ENCODE measurements around the gene MYOZ2.
"Not testable (repeated sequence)": the region's sequence is repeated elsewhere in the genome, so short reads cannot be mapped to it uniquely, and the experiment has no call there.

Gene MYOZ2

DNA sequence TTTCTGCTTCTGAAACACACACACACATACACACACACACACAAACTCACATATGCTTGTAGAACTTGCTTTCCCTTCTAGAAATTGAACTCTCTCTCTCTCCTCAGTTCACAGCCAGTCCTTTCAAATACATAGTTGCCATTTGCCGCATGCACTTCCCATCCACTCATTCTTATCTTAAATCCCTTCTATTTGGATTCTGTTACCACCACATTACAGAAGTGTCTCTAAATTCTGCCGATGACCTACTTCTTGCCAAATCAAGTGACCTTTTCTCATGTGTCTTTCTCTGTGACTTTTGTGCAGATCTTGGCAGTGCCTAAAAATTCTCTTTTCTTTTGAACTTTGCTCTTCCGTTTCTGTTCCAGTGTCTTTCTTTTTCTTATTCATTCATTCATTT, 7.5 kb upstream of the MYOZ2 start:
- DNase-seq (ENCODE audit: low read depth): no peak

DNA sequence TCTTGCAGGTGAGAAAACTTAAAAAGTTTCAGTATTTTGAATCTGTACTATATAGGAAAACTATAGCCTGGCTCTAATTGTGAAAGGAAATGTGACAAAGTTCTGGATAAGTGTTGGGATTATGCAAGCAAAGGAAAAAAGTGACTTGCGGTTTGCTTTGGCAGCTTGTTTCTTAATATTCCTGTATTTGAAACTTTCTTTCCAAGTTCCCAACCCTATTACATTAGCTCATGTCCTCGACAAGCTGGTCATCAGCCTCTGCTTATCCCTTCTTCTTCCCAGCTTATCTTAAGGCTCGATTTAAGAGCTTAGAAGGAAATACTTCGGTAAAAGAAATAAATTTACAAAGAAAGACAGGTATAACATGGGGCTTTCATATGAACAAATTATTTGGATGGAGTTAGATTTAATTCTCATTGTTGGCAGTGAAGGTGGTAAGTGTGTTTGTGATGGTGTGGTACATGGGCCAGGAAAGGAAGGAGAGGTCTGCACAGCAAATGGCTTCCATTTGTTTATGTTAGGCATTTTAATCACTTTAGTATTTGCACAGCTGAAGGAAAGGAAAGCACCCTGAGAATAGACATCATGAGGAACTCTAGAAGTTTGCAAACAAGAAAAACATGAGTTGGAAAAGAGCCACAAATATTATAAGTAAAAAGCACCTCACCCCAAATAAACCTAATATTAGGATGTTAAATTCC, 5.1 kb upstream of the MYOZ2 start:
- no peak for DNase-seq (ENCODE audit: low read depth)

GRCh38 chr4:119131164-119131563, 4.5 kb upstream of the MYOZ2 start:
- DNase-seq (ENCODE audit: low read depth): no peak

- no peak for DNase-seq (ENCODE audit: low read depth)
Observed at GRCh38 chr4:119132306-119132705, 3.3 kb upstream of the MYOZ2 start.

DNA sequence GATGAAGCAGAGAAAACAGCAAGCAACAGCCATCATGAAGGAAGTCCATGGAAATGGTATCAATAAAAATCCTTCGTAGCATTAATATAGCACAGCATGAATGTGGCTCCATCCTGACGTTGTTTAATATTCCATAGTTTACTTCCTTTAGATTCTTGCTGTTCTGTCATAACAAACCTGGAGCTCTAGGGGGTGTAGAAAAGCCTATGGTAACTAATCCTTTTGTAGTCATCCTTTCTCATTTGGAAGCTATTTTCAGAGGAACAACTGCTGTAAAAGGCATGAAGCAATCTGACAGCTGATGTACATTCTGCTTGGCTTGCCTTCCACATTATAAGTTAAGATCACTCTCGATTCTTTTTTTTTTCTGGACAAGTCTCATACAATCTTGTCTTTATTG, 914 bp downstream of the MYOZ2 start:
- DNase-seq (ENCODE audit: low read depth): no peak

DNA sequence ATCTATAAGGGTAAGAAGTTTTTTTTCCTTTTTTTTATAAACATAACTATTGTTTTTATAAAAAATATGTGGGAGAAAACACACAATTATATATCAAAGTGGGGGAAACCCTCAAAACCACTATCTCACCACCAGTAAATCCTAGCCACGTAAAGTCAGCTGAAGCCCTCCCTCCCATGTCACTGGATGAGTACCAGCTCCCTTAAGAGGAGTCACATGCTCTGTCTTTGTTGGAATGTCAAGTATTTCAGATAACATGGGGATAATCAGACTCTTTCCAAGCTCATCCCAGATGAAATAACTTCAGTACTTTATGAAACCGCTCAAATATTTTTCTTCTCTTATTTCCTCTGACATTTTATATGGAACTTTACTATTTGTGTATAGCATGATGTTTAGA, 2.4 kb downstream of the MYOZ2 start:
- DNase-seq (ENCODE audit: low read depth): no peak

DNA sequence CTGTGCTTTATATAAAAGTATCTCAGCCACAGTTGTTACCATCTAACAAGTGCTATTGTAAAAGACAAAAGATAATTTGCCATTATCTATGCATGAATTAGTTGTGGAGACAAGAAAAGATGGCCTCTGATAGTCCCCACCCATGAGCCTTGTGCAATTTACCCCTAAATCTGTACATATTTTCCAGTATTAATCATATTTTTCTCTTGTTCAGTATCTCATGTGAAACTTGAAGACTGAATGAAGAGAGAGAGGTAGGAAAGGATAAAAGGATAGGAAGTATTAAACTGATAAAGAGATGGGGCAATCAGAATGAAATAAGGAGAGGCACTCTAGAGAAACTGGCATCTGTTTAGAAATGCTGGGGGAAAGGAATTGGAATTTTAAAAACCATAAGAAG, 3.7 kb downstream of the MYOZ2 start:
- DNase-seq (ENCODE audit: low read depth): no peak

- DNase-seq (ENCODE audit: low read depth): no peak
Observed at GRCh38 chr4:119139822-119140252, 4.2 kb downstream of the MYOZ2 start.

- DNase-seq (ENCODE audit: low read depth): not testable (repeated sequence)
Observed at GRCh38 chr4:119141283-119141682, 5.7 kb downstream of the MYOZ2 start.

DNA sequence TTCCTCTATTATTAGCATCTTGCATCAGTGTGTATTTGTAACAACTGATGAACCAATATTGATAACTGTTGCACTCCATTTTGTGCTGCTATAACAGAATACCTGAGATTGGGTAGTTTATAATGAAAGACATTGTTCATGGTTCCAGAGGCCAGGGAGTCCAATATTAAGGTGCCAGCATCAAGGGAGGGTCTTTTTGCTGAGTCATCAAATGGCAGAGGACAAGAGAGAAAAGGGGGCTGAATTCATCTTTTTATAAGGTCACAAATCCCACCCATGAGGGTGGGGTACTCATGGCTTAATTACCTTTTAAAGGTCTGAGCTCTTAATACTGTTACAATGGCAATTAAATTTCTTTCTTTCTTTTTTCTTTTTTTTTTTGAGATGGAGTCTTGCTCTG, 7.2 kb downstream of the MYOZ2 start:
- DNase-seq (ENCODE audit: low read depth): no peak

DNA sequence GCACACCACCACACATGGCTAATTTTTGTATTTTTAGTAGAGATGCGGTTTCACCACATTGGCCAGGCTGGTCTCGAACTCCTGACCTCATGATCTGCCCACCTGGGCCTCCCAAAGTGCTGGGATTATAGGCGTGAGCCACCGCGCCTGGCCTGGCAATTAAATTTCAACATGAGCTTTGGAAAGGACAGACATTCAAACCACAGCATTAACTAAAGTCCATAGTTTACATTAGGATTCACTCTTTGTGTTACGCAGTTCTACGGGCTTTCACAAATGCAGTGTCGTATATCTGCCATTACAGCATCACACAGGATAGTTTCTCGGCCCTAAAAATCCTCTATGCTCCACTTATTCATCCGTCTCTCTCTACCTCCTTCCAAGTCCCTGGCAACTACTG, 7.7 kb downstream of the MYOZ2 start:
- DNase-seq (ENCODE audit: low read depth): not testable (repeated sequence)

GRCh38 chr4:119149110-119149509, 13.5 kb downstream of the MYOZ2 start:
- DNase-seq (ENCODE audit: low read depth): no peak

DNA sequence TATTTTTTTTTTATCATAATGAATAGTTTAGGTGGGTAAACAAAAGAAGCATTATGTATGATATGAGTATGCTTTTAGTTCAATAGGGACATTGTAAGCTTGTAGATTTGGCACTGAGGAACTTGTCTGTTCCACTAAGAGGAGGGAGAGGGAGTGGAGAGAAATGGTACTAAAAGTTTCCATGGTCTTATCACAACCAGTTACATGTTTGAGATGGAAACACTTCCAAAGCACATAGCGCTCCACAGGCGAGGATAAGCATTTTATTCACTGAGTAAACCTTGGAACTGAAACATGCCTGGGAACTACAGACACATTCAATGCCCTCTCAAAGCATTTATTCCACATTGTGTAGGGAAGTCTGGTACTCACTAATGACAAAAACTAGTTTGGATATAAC, 15.5 kb downstream of the MYOZ2 start:
- no peak for DNase-seq (ENCODE audit: low read depth)

GRCh38 chr4:119152741-119153140, 17.1 kb downstream of the MYOZ2 start:
- DNase-seq (ENCODE audit: low read depth): no peak

- no peak for DNase-seq (ENCODE audit: low read depth)
Observed at GRCh38 chr4:119162174-119162573, 26.5 kb downstream of the MYOZ2 start.

DNA sequence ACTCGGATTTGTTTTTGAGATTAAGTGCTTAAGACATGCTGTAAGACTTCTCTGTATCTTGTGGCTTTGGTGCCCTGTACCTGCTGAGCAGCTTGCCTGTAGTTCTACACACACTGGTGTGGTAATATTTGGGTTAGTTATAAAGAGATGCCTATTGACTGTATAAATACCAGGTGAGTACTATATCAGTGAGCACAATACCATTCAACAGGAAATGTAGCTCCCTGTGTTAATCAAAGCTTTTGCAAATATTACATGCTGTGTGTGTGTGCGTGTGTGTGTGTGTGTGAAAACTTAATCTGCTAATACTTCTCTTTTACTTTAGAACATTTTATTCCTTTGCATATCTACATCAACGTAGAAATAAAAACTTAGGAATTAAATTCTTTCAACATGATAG, 30.1 kb downstream of the MYOZ2 start:
- DNase-seq (ENCODE audit: low read depth): no peak

- no peak for DNase-seq (ENCODE audit: low read depth)
Observed at GRCh38 chr4:119170195-119170594, 34.6 kb downstream of the MYOZ2 start.

- DNase-seq (ENCODE audit: low read depth): no peak
Observed at GRCh38 chr4:119172223-119172622, 36.6 kb downstream of the MYOZ2 start.

DNA sequence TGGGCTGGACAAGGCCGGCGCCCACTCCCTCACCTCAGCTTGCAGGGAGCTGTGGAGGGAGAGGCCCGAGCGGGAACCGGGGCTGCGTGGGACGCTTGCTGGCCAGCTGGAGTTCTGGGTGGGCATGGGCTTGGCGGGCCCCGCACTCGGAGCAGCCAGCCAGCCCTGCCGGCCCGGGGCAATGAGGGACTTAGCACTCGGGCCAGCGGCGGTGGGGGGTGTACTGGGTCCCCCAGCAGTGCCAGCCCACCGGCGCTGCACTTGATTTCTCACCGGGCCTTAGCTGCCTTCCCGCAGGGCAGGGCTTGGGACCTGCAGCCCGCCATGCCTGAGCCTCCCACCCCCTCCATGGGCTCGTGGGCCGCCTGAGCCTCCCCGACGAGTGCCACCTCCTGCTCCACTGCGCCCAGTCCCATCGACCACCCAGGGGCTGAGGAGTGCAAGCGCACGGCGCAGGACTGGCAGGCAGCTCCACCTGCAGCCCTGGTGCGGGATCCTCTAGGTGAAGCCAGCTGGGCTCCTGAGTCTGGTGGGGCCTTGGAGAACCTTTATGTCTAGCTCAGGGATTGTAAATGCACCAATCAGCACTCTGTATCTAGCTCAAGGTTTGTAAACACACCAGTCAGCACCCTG, 38.2 kb downstream of the MYOZ2 start:
- not testable (repeated sequence) for DNase-seq (ENCODE audit: low read depth)

DNA sequence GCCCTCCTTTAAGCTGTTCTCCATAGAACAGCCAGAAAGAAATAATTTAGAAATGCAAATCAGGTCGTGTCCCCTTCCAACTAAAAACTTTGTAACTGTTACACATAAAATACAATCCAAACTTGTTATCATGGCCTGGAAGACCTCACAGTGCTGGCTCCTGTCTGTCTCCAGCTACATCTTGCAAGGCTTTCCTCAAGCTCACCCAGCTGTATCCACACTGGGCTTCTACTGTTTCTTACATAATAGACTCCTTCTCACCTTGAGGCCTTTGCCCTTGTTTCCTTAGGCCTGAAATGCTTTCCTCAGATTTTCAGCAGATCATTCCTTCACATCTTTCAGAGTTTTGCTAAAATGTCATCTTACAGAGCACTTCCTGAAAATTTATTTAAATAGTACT, 43.4 kb downstream of the MYOZ2 start:
- DNase-seq (ENCODE audit: low read depth): no peak

DNA sequence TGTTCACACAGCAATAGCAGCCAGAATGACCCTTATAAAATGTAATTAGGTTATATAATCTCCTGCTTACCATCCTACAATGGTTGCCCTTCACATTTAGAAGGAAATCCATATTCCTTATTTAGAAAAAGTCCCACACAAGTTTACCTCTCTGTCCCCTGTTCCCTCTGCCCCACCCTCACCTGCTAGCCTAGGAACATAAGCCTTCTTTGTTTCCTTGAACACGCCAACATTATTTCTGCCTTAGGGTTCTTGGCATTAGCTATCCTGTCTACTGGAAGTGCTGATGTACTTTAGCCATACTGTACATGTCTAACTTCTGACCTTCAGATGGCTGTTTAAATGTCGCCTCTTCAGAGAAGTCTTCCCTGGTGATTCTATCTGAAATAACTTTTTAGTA, 48.5 kb downstream of the MYOZ2 start:
- DNase-seq (ENCODE audit: low read depth): no peak

DNA sequence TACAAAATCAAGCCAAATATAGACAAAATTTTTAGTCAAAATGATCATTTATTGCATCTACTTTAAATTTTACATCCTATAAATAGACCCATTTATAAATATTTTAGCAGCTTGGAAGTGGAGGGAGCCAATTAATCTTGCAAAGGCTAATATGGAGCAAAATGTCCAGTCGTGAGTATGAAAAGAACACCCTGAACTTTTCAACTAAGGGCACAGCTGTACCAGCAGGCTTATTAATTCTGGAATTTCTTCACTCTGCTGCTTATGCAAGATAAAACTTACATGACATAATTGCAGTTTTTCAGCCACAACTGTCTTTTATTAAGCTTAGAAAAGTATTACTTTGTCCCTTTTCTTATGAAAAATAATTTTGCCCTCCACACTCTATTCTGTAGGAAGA, 54.0 kb downstream of the MYOZ2 start:
- DNase-seq (ENCODE audit: low read depth): no peak

DNA sequence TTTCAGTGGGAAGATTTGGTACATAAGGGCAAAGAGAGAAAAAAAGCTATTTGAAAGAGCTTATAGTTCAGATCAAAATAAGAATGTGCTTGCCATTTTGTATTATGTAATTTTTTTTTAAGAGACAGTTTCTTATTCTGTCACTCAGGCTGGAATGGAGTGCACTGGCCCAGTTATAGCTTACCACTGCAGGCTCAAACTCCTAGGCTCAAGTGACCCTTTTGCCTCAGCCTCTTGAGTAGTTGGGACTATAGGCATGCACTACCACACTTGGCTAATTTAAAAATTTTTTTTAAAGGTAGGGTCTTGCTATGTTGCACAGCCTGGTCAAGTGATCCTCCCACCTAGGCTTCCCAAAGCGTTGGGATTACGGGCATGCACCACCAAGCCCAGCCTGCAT, 54.7 kb downstream of the MYOZ2 start:
- DNase-seq (ENCODE audit: low read depth): no peak

DNA sequence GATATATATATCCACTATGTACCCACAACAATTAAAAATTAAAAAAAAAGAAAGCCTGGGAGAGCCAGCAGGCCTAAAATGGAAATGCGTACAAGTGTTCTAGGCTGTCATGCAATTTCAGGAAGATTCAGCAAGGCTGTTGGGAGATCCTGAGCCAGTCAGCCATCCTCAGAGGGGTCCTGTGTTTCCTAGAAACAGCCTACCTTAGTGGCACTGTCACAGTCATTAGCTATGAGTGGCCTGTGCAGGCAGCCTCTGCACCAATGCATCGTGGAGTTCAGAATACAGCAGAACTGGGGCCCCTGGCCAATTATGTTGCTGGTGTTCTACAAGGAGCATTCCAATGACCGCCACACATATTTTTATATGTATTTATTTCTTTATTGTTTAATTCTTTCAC, 55.9 kb downstream of the MYOZ2 start:
- no peak for DNase-seq (ENCODE audit: low read depth)

Measured in stimulated activated CD8-positive, alpha-beta memory T cell treated with anti-CD3 and anti-CD28 coated beads, Interleukin-7, amount 100 ng/mL, for 24 hours (primary cell).